Neural progenitor cell (in vitro differentiated cells): ENCODE data around the gene PLA2G4C. TPM values are rescaled to one million over a fixed set of nuclear protein-coding genes. Genes with fewer than 3 reads are reported as not detected.
A peak's percentile ranks its signal among the peaks of the same experiment; 100 is the strongest.

ENCODE experiments used
- DNase-seq: peaks from one replicate; pipeline ENCODE4 v3.0.0-alpha.2; 2016; ENCODE audit warnings: low spot score
- H2AFZ ChIP-seq: fragments of 200-600 bp; sonication (generic); replicated peaks from 2 replicates; pipeline ENCODE4 v1.6.1; 2016; ENCODE audit warnings: antibody characterized with exemption
- H3F3A ChIP-seq: fragments of 200-600 bp; sonication (generic); 2 replicates; pipeline ENCODE4 v1.6.1; 2016; ENCODE audit warnings: antibody characterized with exemption, low read depth
- H3K27ac ChIP-seq: fragments of 200-600 bp; sonication (generic); 2 replicates; pipeline ENCODE4 v1.5.1; 2016; ENCODE audit warnings: mild to moderate bottlenecking
- H3K27me3 ChIP-seq: fragments of 200-600 bp; sonication (generic); 2 replicates; pipeline ENCODE4 v1.6.1; 2016; ENCODE audit warnings: mild to moderate bottlenecking, moderate library complexity
- H3K36me3 ChIP-seq: fragments of 200-600 bp; sonication (generic); 2 replicates; pipeline ENCODE4 v1.5.1; 2016
- H3K4me1 ChIP-seq: fragments of 200-600 bp; sonication (generic); 2 replicates; pipeline ENCODE4 v1.6.1; 2016; ENCODE audit warnings: mixed run types
- H3K4me2 ChIP-seq: fragments of 200-600 bp; sonication (generic); 2 replicates; pipeline ENCODE4 v1.6.1; 2016
- H3K4me3 ChIP-seq: fragments of 200-600 bp; sonication (generic); 2 replicates; pipeline ENCODE4 v1.5.1; 2016
- H3K79me2 ChIP-seq: fragments of 200-600 bp; sonication (generic); 2 replicates; pipeline ENCODE4 v1.6.1; 2016; ENCODE audit warnings: low read depth
- H3K9ac ChIP-seq: fragments of 200-600 bp; sonication (generic); 2 replicates; pipeline ENCODE4 v1.6.1; 2016
- H3K9me3 ChIP-seq: fragments of 200-600 bp; sonication (generic); 2 replicates; pipeline ENCODE4 v1.5.1; 2016; ENCODE audit warnings: low read depth
- H4K20me1 ChIP-seq: fragments of 200-600 bp; sonication (generic); 2 replicates; pipeline ENCODE4 v1.6.1; 2016; ENCODE audit warnings: low read depth
- H3K27ac Mint-ChIP-seq: 3 replicates; pipeline ENCODE4 v1.8.0; 2021; ENCODE audit warnings: mixed read lengths
- H3K27me3 Mint-ChIP-seq: 2 replicates; pipeline ENCODE4 v1.8.0; 2022; ENCODE audit warnings: low read depth, mild to moderate bottlenecking, inconsistent platforms, moderate library complexity, mixed read lengths; ENCODE audit not compliant: insufficient read depth
- H3K36me3 Mint-ChIP-seq: 3 replicates; pipeline ENCODE4 v1.8.0; 2021; ENCODE audit warnings: mixed read lengths
- H3K4me1 Mint-ChIP-seq: 3 replicates; pipeline ENCODE4 v1.8.0; 2021; ENCODE audit warnings: mixed read lengths
- H3K4me3 Mint-ChIP-seq: 3 replicates; pipeline ENCODE4 v1.8.0; 2021; ENCODE audit warnings: mild to moderate bottlenecking, moderate library complexity, mixed read lengths
- H3K9me3 Mint-ChIP-seq: 3 replicates; pipeline ENCODE4 v1.8.0; 2020; ENCODE audit warnings: mixed read lengths
- EZH2 ChIP-seq: fragments of 200-600 bp; sonication (generic); IDR thresholded peaks from 2 replicates; pipeline ENCODE4 v1.6.1; 2017; ENCODE audit warnings: antibody characterized with exemption, mild to moderate bottlenecking, moderate library complexity
- EZH2phosphoT487 ChIP-seq: fragments of 200-600 bp; sonication (generic); IDR thresholded peaks from 2 replicates; pipeline ENCODE4 v1.6.1; 2017; ENCODE audit warnings: antibody characterized with exemption
- total RNA-seq: library from RNA; depleted of rRNA; stranded (reverse); fragments of >200 nt; gene quantifications from 2 replicates; pipeline ENCODE4 v1.2.3, GENCODE V29; 2015; ENCODE audit warnings: low replicate concordance
- TF ChIP-seq, protein P1 (sequence below): fragments of 200-600 bp; sonication (generic); IDR thresholded peaks from 2 replicates; pipeline ENCODE4 v1.5.1; 2017; ENCODE audit warnings: antibody characterized with exemption, mild to moderate bottlenecking

The PLA2G4C gene
- total RNA-seq, 1 donor from 2014 or later = not detected

DNA sequence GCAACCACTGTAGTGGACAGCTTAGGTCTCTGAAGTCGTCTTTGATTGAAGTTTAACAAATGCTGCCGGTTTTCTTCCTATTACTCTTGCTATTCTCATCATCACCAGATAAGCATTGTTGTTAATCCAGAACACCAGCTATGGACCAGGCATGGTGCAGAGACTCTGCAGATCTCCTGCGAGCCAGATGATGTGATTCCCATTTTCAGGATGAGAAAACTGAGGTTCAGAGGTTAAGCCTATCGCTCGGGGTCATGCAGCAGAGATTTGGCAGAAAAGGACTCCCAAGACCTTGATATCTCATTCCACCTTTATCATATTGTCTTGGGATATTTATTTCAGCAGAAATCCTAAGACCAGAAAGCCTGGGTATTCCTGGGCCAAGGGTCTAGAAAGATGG lies 50.2 kb downstream of the PLA2G4C start:
- Histone ChIP-seq H3K4me2 (no peak overlapping the region), H3K79me2 (no peaks in the 10 kb centered on the region), H3K27ac (no peak overlapping the region)

DNA sequence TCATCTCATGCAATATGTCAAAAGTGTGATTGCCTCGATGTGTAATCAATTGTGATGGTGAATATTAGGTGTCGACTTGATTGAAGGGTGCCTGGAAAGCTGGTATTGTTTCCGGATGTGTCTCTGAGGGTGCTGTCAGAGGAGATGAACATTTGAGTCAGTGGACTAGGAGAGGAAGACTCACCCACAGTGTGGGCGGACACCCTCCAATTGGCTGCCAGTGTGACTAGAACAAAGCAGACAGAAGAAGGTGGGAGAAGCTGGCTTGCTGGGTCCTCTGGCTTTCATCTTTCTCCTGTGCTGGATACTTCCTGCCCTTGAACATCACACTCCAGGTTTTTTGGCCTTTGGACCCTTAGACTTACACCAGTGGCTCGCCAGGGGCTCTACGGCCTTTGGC lies 51.3 kb downstream of the PLA2G4C start:
- H4K20me1 ChIP-seq = no peaks in the 10 kb centered on the region
- no peak overlapping the region for H2AFZ ChIP-seq
- H3K9me3 ChIP-seq = no peaks in the 10 kb centered on the region
- H3K9me3 Mint-ChIP-seq = peaks cover 2% of the 10 kb centered on the region
- no peaks in the 10 kb centered on the region for H3K36me3 Mint-ChIP-seq
- no peak overlapping the region for H3K9ac ChIP-seq
- H3K27me3 ChIP-seq = no peaks in the 10 kb centered on the region
- no peak overlapping the region for H3K4me2 ChIP-seq
- H3K4me3 Mint-ChIP-seq = no peak overlapping the region
- H3K36me3 ChIP-seq = no peaks in the 10 kb centered on the region
- peaks cover 2% of the 10 kb centered on the region for H3K4me1 Mint-ChIP-seq
- no peak overlapping the region for H3K27ac ChIP-seq
- no peaks in the 10 kb centered on the region for H3F3A ChIP-seq
- no peak overlapping the region for H3K4me3 ChIP-seq
- no peak for DNase-seq
- no peaks in the 10 kb centered on the region for H3K4me1 ChIP-seq
- peak overlapping the region; percentile 90 for H3K27ac Mint-ChIP-seq
- no peaks in the 10 kb centered on the region for H3K27me3 Mint-ChIP-seq
- H3K79me2 ChIP-seq = no peaks in the 10 kb centered on the region
- TF ChIP-seq EZH2phosphoT487 (no peak), EZH2 (no peak)
- TF ChIP-seq, protein P1, sequence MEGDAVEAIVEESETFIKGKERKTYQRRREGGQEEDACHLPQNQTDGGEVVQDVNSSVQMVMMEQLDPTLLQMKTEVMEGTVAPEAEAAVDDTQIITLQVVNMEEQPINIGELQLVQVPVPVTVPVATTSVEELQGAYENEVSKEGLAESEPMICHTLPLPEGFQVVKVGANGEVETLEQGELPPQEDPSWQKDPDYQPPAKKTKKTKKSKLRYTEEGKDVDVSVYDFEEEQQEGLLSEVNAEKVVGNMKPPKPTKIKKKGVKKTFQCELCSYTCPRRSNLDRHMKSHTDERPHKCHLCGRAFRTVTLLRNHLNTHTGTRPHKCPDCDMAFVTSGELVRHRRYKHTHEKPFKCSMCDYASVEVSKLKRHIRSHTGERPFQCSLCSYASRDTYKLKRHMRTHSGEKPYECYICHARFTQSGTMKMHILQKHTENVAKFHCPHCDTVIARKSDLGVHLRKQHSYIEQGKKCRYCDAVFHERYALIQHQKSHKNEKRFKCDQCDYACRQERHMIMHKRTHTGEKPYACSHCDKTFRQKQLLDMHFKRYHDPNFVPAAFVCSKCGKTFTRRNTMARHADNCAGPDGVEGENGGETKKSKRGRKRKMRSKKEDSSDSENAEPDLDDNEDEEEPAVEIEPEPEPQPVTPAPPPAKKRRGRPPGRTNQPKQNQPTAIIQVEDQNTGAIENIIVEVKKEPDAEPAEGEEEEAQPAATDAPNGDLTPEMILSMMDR = no peak

More for the DNA sequence above, 50.2 kb downstream of the PLA2G4C start:
- H2AFZ ChIP-seq = no peak overlapping the region
- H3K9me3 ChIP-seq = no peaks in the 10 kb centered on the region
- no peak for TF ChIP-seq EZH2
- no peak for TF ChIP-seq EZH2phosphoT487
- TF ChIP-seq, protein P1 = no peak
- H3F3A ChIP-seq = no peaks in the 10 kb centered on the region
- Mint-ChIP-seq H3K4me3 (no peak overlapping the region), H3K27me3 (no peaks in the 10 kb centered on the region), H3K36me3 (no peaks in the 10 kb centered on the region), H3K9me3 (peaks cover 4% of the 10 kb centered on the region), H3K27ac (no peak overlapping the region), H3K4me1 (peaks cover 2% of the 10 kb centered on the region)
- no peaks in the 10 kb centered on the region for H3K4me1 ChIP-seq
- H3K27me3 ChIP-seq = no peaks in the 10 kb centered on the region
- no peaks in the 10 kb centered on the region for H3K36me3 ChIP-seq
- no peak overlapping the region for H3K9ac ChIP-seq
- no peak overlapping the region for H3K4me3 ChIP-seq
- DNase-seq = no peak
- no peaks in the 10 kb centered on the region for H4K20me1 ChIP-seq

DNA sequence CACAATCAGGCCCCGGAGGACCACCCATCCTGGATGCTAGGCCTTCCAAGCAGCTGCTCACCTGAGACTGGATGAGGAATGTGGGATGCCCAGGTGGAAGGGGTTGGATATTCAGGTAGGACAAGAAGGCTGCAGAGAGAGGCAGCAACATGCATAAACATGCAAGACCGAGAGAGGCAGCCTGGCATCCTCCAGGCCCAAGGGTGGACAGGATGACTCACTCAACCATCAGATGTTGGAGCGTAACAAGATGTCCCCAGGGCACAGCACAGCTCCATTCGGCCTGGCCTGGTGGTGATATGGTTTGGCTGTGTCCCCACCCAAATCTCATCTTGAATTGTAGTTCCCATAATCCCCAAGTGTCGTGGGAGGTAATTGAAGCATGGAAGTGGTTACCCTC lies 56.8 kb downstream of the PLA2G4C start:
- Histone ChIP-seq H3K36me3 (no peaks in the 10 kb centered on the region), H3K27me3 (no peaks in the 10 kb centered on the region), H2AFZ (no peak overlapping the region), H4K20me1 (no peaks in the 10 kb centered on the region), H3K27ac (no peak overlapping the region), H3K4me3 (no peak overlapping the region), H3K9me3 (no peaks in the 10 kb centered on the region), H3K4me1 (no peaks in the 10 kb centered on the region), H3K4me2 (no peak overlapping the region), H3K9ac (no peak overlapping the region), H3K79me2 (no peaks in the 10 kb centered on the region), H3F3A (no peaks in the 10 kb centered on the region)
- Mint-ChIP-seq H3K27ac (no peak overlapping the region), H3K27me3 (peaks cover 2% of the 10 kb centered on the region), H3K36me3 (peaks cover 1% of the 10 kb centered on the region), H3K9me3 (peaks cover 16% of the 10 kb centered on the region), H3K4me1 (no peaks in the 10 kb centered on the region), H3K4me3 (no peak overlapping the region)
- no peak for TF ChIP-seq EZH2phosphoT487
- no peak for TF ChIP-seq EZH2
- TF ChIP-seq, protein P1 = no peak
- no peak for DNase-seq
